ENCODE data around the gene SLC15A3.

- TF ChIP-seq, protein P1, sequence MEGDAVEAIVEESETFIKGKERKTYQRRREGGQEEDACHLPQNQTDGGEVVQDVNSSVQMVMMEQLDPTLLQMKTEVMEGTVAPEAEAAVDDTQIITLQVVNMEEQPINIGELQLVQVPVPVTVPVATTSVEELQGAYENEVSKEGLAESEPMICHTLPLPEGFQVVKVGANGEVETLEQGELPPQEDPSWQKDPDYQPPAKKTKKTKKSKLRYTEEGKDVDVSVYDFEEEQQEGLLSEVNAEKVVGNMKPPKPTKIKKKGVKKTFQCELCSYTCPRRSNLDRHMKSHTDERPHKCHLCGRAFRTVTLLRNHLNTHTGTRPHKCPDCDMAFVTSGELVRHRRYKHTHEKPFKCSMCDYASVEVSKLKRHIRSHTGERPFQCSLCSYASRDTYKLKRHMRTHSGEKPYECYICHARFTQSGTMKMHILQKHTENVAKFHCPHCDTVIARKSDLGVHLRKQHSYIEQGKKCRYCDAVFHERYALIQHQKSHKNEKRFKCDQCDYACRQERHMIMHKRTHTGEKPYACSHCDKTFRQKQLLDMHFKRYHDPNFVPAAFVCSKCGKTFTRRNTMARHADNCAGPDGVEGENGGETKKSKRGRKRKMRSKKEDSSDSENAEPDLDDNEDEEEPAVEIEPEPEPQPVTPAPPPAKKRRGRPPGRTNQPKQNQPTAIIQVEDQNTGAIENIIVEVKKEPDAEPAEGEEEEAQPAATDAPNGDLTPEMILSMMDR (IDR thresholded peaks at IDR 0.05; ENCODE audit: insufficient read depth, low read length, poor library complexity, severe bottlenecking), result no peak
- TF ChIP-seq EZH2phosphoT487 (conservative IDR thresholded peaks at IDR 0.05; ENCODE audit: low read length), result no peak
These were observed 35.8 kb upstream of the SLC15A3 start for GRCh38 chr11:60987577-60988277.
